Right lobe of liver (tissue), 6 donors: Measurements from ENCODE around the gene PKD2L1. TPM values are rescaled to one million over a fixed set of nuclear protein-coding genes. Genes with fewer than 3 reads are reported as not detected.
"Not testable (repeated sequence)": the region's sequence is repeated elsewhere in the genome, so short reads cannot be mapped to it uniquely, and the experiment has no call there.

ENCODE experiments used
- ATAC-seq, 4 donors: fragments of 200-7000 bp; cut with Tn5 transposase; one replicate each; pipeline ENCODE4 v1.9.1; 2020; ENCODE audit warnings: mild to moderate bottlenecking in 4 of 4, moderate library complexity in 4 of 4
- DNase-seq, 3 donors: peaks; one replicate each; pipeline ENCODE4 v3.0.0-alpha.2; 2020
- H3K27ac ChIP-seq, 3 donors: fragments of 200-600 bp; one replicate each; pipeline ENCODE4 v1.8.0; 2022
- H3K27me3 ChIP-seq, 2 donors: fragments of 200-600 bp; one replicate each; pipeline ENCODE4 v1.8.0; 2022
- H3K36me3 ChIP-seq, 4 donors: fragments of 200-600 bp; sonication (generic) in 1 of 4; one replicate each; pipeline versions ENCODE4 v1.5.1 to v1.8.0; 2017 to 2022; ENCODE audit warnings: control low read depth in 1 of 4
- H3K4me1 ChIP-seq, 4 donors: fragments of 200-600 bp; sonication (generic) in 1 of 4; one replicate each; pipeline versions ENCODE4 v1.5.1 to v1.8.0; 2017 to 2022; ENCODE audit warnings: control low read depth in 1 of 4
- H3K4me3 ChIP-seq, 3 donors: fragments of 200-600 bp; one replicate each; pipeline ENCODE4 v1.8.0; 2022
- H3K9me3 ChIP-seq, 4 donors: fragments of 200-600 bp; sonication (generic) in 1 of 4; one replicate each; pipeline versions ENCODE4 v1.5.1 to v1.8.0; 2017 to 2022; ENCODE audit warnings: control low read depth in 1 of 4
- POLR2A ChIP-seq: fragments of 450-650 bp; IDR thresholded peaks from one replicate; pipeline ENCODE4 v1.6.1; 2017; ENCODE audit warnings: antibody characterized with exemption, mild to moderate bottlenecking
- WGBS: methylation state at CpG from one replicate; pipeline ENCODE4 v1.1.6; 2018; ENCODE audit warnings: low coverage, low lambda C conversion rate; ENCODE audit not compliant: insufficient coverage; ENCODE audit errors: missing lambda C conversion rate; 5-methylcytosine and 5-hydroxymethylcytosine counted together
- intact Hi-C, 2 donors: fragments of 100-400 bp; cut with DNase I; formaldehyde crosslinking; loops; one replicate each; pipeline versions ENCODE4 v1.11.2 to v1.14.1; 2022
- long read RNA-seq: library from polyadenylated mRNA; unstranded; transcript quantifications from one replicate; pipeline ENCODE4 v2.0.0, GENCODE V29; 2019
- total RNA-seq, 6 experiments: library from RNA; depleted of rRNA in 2 of 6; stranded (reverse); fragments of >200 nt in 2 of 6; fragmentation: NEBNext Ultra II Directional in 3 of 6; extraction: Animal tissue kit (Norgen Biotek cat#: 25700) in 3 of 6; gene quantifications; one replicate each; pipeline versions ENCODE4 v1.1.0 to v1.2.4, GENCODE V29; 2016 to 2023
- TF ChIP-seq, protein P1 (sequence below), 4 donors: fragments of 200-600 bp in 3 of 4; fragments of 450-650 bp in 1 of 4; IDR thresholded peaks; one replicate each; pipeline versions ENCODE4 v1.5.1 to v1.8.0; 2016 to 2022; ENCODE audit warnings: antibody characterized with exemption in 4 of 4, mild to moderate bottlenecking in 2 of 4
- donor health status: DM: no; HTN: yes; CAD: no.
- donor health status: DM: no; HTN: no; CAD: no.
- donor health status: DM: no; HTN: no; CAD: no.
- donor health status: DM: no; HTN: yes; CAD: no.
- donor health status: DM: no; HTN: yes; CAD: no.

PKD2L1 gene
- under 1 TPM in 3 of 6 experiments, not detected in 3; 0.12 to 0.26 (median 0.22) TPM for total RNA-seq
- long read RNA-seq = 0 reads

DNA sequence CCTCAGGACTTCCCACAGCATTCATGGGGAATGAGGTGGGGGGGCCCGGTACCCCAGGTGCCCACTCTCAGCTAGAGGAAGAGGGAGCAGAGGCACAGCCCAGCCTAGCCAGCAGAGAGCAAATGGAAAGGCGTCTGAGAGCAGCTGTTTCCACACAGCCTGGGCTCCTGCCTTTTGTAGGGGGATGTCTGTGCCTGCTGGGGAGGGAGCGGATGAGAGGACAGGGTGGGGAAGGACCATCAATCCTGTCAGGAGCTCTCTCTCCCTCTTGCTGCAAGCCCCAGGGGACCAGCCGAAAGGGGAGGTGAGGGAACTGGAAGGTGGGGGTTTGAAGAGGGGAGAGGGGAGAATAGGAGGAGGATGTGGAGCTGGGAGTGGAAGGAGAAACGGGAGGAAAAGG lies at the start of gene PKD2L1:
TSS of gene PKD2L1 (minus strand) at position 150 of the 400 bp plus-strand sequence. CDS start at position 25, 125 bp downstream.
- Histone ChIP-seq H3K27me3 (no peaks in the 10 kb centered on the region), H3K4me1 (no peaks in the 10 kb centered on the region), H3K9me3 (no peaks in the 10 kb centered on the region), H3K4me3 (no peak within 1 kb of the TSS), H3K27ac (no peak within 1 kb of the TSS), H3K36me3 (no peaks in the 10 kb centered on the region)
- ATAC-seq (no peak), DNase-seq (no peak)
- intact Hi-C loops = loop anchor here (5.0 to 10.0 kb wide), 2 partner anchors 107 to 175 kb away; no protein-coding TSS in a partner anchor
- TF ChIP-seq, protein P1, sequence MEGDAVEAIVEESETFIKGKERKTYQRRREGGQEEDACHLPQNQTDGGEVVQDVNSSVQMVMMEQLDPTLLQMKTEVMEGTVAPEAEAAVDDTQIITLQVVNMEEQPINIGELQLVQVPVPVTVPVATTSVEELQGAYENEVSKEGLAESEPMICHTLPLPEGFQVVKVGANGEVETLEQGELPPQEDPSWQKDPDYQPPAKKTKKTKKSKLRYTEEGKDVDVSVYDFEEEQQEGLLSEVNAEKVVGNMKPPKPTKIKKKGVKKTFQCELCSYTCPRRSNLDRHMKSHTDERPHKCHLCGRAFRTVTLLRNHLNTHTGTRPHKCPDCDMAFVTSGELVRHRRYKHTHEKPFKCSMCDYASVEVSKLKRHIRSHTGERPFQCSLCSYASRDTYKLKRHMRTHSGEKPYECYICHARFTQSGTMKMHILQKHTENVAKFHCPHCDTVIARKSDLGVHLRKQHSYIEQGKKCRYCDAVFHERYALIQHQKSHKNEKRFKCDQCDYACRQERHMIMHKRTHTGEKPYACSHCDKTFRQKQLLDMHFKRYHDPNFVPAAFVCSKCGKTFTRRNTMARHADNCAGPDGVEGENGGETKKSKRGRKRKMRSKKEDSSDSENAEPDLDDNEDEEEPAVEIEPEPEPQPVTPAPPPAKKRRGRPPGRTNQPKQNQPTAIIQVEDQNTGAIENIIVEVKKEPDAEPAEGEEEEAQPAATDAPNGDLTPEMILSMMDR (IDR thresholded peaks at IDR 0.05) = no peak
- TF ChIP-seq POLR2A = no peak
- 64% methylated on average over 4 of the region's 5 CpGs for WGBS

DNA sequence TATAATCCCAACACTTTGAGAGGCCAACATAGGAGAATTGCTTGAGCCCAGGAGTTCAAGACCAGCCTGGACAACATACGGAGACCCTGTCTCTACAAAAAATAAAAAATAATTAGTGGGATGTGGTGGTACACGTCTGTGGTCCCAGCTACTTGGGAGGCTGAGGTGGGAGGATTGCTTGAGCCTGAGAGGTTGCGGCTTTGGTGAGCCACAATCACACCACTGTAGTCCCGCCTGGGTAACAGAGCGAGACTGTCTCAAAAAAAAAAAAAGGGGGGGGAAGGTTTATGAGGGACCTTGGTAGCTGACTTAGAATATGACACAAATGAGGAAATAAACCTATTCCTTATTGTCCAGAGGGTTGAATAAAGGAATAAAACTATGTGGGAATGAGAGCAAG lies 47.8 kb upstream of the PKD2L1 start:
- no peak overlapping the region for H3K4me3 ChIP-seq
- no peak for TF ChIP-seq POLR2A
- TF ChIP-seq, protein P1 (IDR thresholded peaks at IDR 0.05) = no peak
- intact Hi-C loops = no loop called here
- no peaks in the 10 kb centered on the region for H3K36me3 ChIP-seq
- peaks cover 0 to 15% (median 7%) of the 10 kb centered on the region in 4 donors for H3K4me1 ChIP-seq
- WGBS = 69% methylated on average over 5 of the region's 5 CpGs
- ATAC-seq (no peak), DNase-seq (no peak)
- no peaks in the 10 kb centered on the region for H3K9me3 ChIP-seq
- no peak overlapping the region for H3K27ac ChIP-seq
- no peaks in the 10 kb centered on the region for H3K27me3 ChIP-seq

DNA sequence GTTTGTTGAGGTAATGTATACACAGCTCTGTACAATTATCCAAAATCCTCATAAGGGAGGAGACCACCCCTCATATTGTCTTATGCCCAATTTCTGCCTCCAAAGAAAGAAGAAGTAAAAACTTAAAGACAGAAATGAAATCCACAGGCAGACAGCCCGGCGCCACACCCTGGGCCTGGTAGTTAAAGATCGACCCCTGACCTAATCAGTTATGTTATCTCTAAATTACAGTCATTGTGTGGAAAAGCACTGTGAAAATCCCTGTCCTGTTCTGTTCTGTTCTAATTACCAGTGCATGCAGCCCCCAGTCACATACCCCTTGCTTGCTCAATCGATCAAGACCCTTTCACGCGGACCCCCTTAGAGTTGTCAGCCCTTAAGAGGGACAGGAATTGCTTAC lies 46.6 kb upstream of the PKD2L1 start:
- H3K36me3 ChIP-seq, ATAC-seq, DNase-seq, H3K4me3 ChIP-seq, H3K27me3 ChIP-seq, H3K27ac ChIP-seq, H3K9me3 ChIP-seq, intact Hi-C loops: not testable (repeated sequence)
- H3K4me1 ChIP-seq = peaks cover 0 to 27% (median 10%) of the 10 kb centered on the region in 4 donors
- WGBS = 96% methylated on average over 3 of the region's 6 CpGs

DNA sequence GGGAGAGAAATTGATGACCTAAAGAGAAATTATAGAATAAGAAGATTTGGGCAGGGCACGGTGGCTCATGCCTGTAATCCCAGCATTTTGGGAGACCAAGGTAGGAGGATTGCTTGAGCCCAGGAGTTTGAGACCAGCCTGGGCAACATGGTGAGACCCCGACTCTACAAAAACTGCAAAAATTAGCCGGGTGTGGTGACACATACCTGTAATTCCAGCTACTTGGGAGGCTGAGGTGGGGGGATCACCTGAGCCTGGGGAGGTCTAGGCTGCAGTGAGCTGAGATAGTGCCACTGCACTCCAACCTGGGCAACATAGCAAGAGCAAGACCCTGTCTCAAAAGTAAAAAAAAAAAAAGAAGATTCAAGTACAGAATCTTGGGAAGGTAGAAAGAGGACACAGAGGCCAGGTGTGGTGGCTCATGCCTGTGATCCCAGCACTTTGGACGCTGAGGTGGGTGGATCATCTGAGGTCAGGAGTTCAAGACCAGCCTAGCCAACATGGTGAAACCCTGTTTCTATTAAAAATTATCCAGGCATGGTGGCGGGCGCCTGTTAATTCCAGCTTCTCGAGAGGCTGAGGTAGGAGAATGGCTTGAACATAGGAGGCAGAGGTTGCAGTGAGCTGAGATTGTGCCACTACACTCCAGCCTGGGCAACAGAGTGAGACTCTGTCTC lies 44.8 kb upstream of the PKD2L1 start:
- H3K36me3 ChIP-seq, intact Hi-C loops, H3K27me3 ChIP-seq, H3K9me3 ChIP-seq: not testable (repeated sequence)
- Histone ChIP-seq H3K4me1 (peaks cover 0 to 40% (median 20%) of the 10 kb centered on the region in 4 donors), H3K27ac (peak overlapping the region; percentile 95 to 100 (median 100)), H3K4me3 (peak overlapping the region; percentile 26 to 61 (median 59))
- 19% methylated on average over 6 of the region's 7 CpGs for WGBS
- ATAC-seq = peak in 3 of 4 donors; percentile 2 to 21 (median 3)
- DNase-seq = peak; percentile 56 to 68 (median 67)

DNA sequence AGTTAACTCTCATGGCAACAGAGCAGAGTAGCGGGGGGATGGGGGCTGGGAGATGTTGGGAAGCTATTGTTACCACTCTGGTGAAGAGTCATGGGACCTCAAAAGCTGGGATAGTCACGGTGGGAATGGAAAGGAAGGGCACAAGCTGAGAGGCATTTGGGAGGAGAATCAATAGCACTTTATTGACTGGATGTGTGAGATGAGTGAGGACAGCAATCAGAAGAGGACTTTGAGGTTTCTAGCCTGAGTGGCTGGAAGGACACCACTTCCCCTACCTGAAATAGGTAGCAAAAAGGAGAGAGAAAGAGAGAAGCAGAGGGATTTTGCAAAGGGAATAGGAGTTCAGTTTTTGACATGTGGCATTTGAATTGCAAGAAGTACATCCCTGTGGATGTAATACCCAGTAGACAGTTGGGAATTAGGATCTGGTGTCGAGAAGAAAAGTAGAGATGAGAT lies 44.2 kb upstream of the PKD2L1 start:
- Histone ChIP-seq H3K4me3 (peak overlapping the region; percentile 26 to 61 (median 59)), H3K36me3 (no peaks in the 10 kb centered on the region), H3K27ac (peak overlapping the region; percentile 95 to 100 (median 100)), H3K9me3 (no peaks in the 10 kb centered on the region), H3K27me3 (no peaks in the 10 kb centered on the region), H3K4me1 (peaks cover 0 to 41% (median 20%) of the 10 kb centered on the region in 4 donors)
- 12% methylated on average over 3 of the region's 3 CpGs for WGBS
- ATAC-seq (no peak), DNase-seq (no peak)
- TF ChIP-seq, protein P1 (IDR thresholded peaks at IDR 0.05) = no peak
- no peak for TF ChIP-seq POLR2A
- intact Hi-C loops = no loop called here
